Common myeloid progenitor, CD34-positive (primary cell): ENCODE results near the gene CRYZL1.
"Not testable (repeated sequence)": the region's sequence is repeated elsewhere in the genome, so short reads cannot be mapped to it uniquely, and the experiment has no call there.

Source experiments
- CTCF ChIA-PET: fragments of 350-600 bp; sonication (Branson Sonifier 250); formaldehyde crosslinking; loops from one replicate; lab custom pipeline; 2021; ENCODE audit warnings: antibody characterized with exemption; lab: Charles Lee
- POLR2A ChIA-PET: fragments of 350-600 bp; sonication (Branson Sonifier 250); formaldehyde crosslinking; loops from one replicate; lab custom pipeline; 2021; ENCODE audit warnings: antibody characterized with exemption; lab: Charles Lee
- DNase-seq, 3 donors: peaks; one replicate each; pipeline versions ENCODE4 v3.0.0 to v3.0.0-alpha.2; 2013
- H3K27ac ChIP-seq, 2 experiments: 1 replicate in 1 of 2; 2 replicates in 1 of 2; pipeline ENCODE4 v1.7.0; 2013; ENCODE audit warnings: inconsistent platforms in 2 of 2, low read length in 2 of 2, mild to moderate bottlenecking in 2 of 2, low read depth in 1 of 2, moderate library complexity in 1 of 2; ENCODE audit not compliant: severe bottlenecking in 2 of 2, insufficient read depth in 1 of 2, poor library complexity in 1 of 2
- H3K27me3 ChIP-seq, 5 experiments: replicated peaks in 2 of 5; 1 replicate in 3 of 5; 2 replicates in 2 of 5; pipeline versions ENCODE4 v1.6.1 to v1.7.0; 2013; ENCODE audit warnings: low read length in 4 of 5, mild to moderate bottlenecking in 2 of 5, moderate library complexity in 2 of 5, inconsistent platforms in 1 of 5; ENCODE audit not compliant: insufficient read depth in 5 of 5, control insufficient read depth in 4 of 5
- H3K36me3 ChIP-seq, 4 experiments: 1 replicate in 2 of 4; 2 replicates in 2 of 4; pipeline versions ENCODE4 v1.6.1 to v1.7.0; 2013; ENCODE audit warnings: low read length in 3 of 4, control low read depth in 1 of 4, mild to moderate bottlenecking in 1 of 4; ENCODE audit not compliant: control insufficient read depth in 4 of 4, insufficient read depth in 4 of 4
- H3K4me1 ChIP-seq, 4 experiments: 1 replicate in 3 of 4; 2 replicates in 1 of 4; pipeline versions ENCODE4 v1.6.1 to v1.7.1; 2013; ENCODE audit warnings: low read length in 3 of 4, mild to moderate bottlenecking in 3 of 4, control low read depth in 1 of 4, inconsistent platforms in 1 of 4, moderate library complexity in 1 of 4; ENCODE audit not compliant: control insufficient read depth in 4 of 4, insufficient read depth in 4 of 4; ENCODE audit errors: control extremely low read depth in 1 of 4
- H3K4me3 ChIP-seq, 7 experiments: 1 replicate in 4 of 7; 2 replicates in 3 of 7; pipeline versions ENCODE4 v1.5.1 to v1.7.0; 2013; ENCODE audit warnings: mild to moderate bottlenecking in 7 of 7, low read length in 6 of 7, moderate library complexity in 6 of 7, inconsistent platforms in 2 of 7, low read depth in 2 of 7, control low read depth in 1 of 7; ENCODE audit not compliant: insufficient read depth in 4 of 7, control insufficient read depth in 1 of 7; ENCODE audit errors: extremely low read depth in 1 of 7
- H3K9me3 ChIP-seq, 5 experiments: 1 replicate in 4 of 5; 2 replicates in 1 of 5; pipeline versions ENCODE4 v1.6.1 to v1.7.1; 2013; ENCODE audit warnings: low read length in 4 of 5, mild to moderate bottlenecking in 2 of 5, inconsistent platforms in 1 of 5, low read depth in 1 of 5, moderate library complexity in 1 of 5; ENCODE audit not compliant: control insufficient read depth in 4 of 5, insufficient read depth in 2 of 5; ENCODE audit errors: control extremely low read depth in 1 of 5
- WGBS: methylation state at CpG from one replicate; pipeline ENCODE4 v1.1.5; 2013; ENCODE audit not compliant: insufficient coverage; 5-methylcytosine and 5-hydroxymethylcytosine counted together

CRYZL1 gene

GRCh38 chr21:33584455-33584854 is 57.1 kb downstream of the CRYZL1 start:
- peaks cover 4 to 16% (median 11%) of the 10 kb centered on the region in 4 experiments for H3K4me1 ChIP-seq
- no peaks in the 10 kb centered on the region for H3K9me3 ChIP-seq
- H3K4me3 ChIP-seq, result no peak overlapping the region
- ChIA-PET POLR2A (no interaction called here), CTCF (interaction anchor here (2.9 kb wide), 1 partner anchor 22 kb away, joined by 15 read pairs; no protein-coding TSS in a partner anchor)
- WGBS, result no CpG with 5 or more reads among the region's 3 CpGs
- DNase-seq, result no peak
- no peaks in the 10 kb centered on the region for H3K27me3 ChIP-seq
- H3K27ac ChIP-seq, result no peak overlapping the region
- peaks cover 0 to 37% (median 4%) of the 10 kb centered on the region in 4 experiments for H3K36me3 ChIP-seq

DNA sequence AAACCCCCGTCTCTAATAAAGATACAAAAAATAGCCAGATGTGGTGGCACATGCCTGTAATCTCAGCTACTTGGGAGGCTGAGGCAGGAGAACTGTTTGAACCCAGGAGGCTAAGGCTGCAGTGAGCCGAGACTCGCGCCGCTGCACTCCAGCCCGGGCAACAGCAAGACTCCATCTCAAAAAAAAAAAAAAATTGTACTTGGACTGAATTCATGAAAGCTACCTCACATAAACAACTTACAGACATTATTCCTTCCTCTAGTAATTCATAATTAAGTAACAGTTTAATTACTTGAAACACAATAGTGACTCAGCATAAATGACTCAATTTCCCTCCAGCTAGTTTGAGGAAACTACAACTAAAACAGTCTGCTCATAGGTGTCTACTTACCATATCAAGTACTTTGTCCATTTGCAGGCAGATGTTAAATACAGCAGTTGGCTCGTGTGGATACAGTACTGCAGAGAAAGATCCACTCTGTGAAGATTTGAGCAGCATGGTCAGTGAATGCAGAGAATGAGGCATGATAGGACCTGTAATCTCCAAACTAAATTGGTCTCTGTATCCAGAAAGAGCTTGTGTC is 62.5 kb downstream of the CRYZL1 start:
- peak overlapping the region in 1 of 2 experiments; percentile 68 for H3K27ac ChIP-seq
- CTCF ChIA-PET, result interaction anchor here (0.7 to 1.0 kb wide), 2 partner anchors 10 to 16 kb away, joined by 3 read pairs; no protein-coding TSS in a partner anchor
- 64% methylated on average over 2 of the region's 7 CpGs for WGBS
- no peak overlapping the region for H3K4me3 ChIP-seq
- H3K4me1 ChIP-seq, result peaks cover 0 to 5% (median 3%) of the 10 kb centered on the region in 4 experiments
- no peaks in the 10 kb centered on the region for H3K27me3 ChIP-seq
- DNase-seq, result peak; percentile 18 to 57 (median 48)
- H3K9me3 ChIP-seq, result no peaks in the 10 kb centered on the region
- POLR2A ChIA-PET, result no interaction called here
- H3K36me3 ChIP-seq, result peaks cover 10 to 47% (median 24%) of the 10 kb centered on the region in 4 experiments

GRCh38 chr21:33578214-33578613 is 63.3 kb downstream of the CRYZL1 start:
- H3K4me1 ChIP-seq, result peaks cover 0 to 5% (median 3%) of the 10 kb centered on the region in 4 experiments
- peaks cover 12 to 55% (median 30%) of the 10 kb centered on the region in 4 experiments for H3K36me3 ChIP-seq
- no peak for DNase-seq
- no CpG with 5 or more reads among the region's 2 CpGs for WGBS
- CTCF ChIA-PET, result interaction anchor here (1.0 to 1.6 kb wide), 2 partner anchors 28 to 122 kb away, joined by 3 to 5 read pairs; no protein-coding TSS in a partner anchor
- no peak overlapping the region for H3K4me3 ChIP-seq
- H3K27ac ChIP-seq, result peak overlapping the region in 1 of 2 experiments; percentile 25
- H3K9me3 ChIP-seq, result no peaks in the 10 kb centered on the region
- POLR2A ChIA-PET, result interaction anchor here (0.6 kb wide), 2 partner anchors 12 to 16 kb away, joined by 3 to 5 read pairs; no protein-coding TSS in a partner anchor
- H3K27me3 ChIP-seq, result no peaks in the 10 kb centered on the region

- H3K9me3 ChIP-seq, H3K27ac ChIP-seq, H3K4me3 ChIP-seq, H3K27me3 ChIP-seq, H3K4me1 ChIP-seq, DNase-seq: not testable (repeated sequence)
- ChIA-PET CTCF (interaction anchor here (1.6 kb wide), 1 partner anchor 29 kb away, joined by 5 read pairs; no protein-coding TSS in a partner anchor), POLR2A (interaction anchor here (0.7 kb wide), 1 partner anchor 97 kb away, joined by 4 read pairs; the partner anchor contains the start of gene TMEM50B)
- no CpG with 5 or more reads among the region's 2 CpGs for WGBS
- H3K36me3 ChIP-seq, result peaks cover 17 to 60% (median 40%) of the 10 kb centered on the region in 4 experiments
These were observed 64.8 kb downstream of the CRYZL1 start for GRCh38 chr21:33576741-33577141.

- WGBS, result no CpG with 5 or more reads among the region's 3 CpGs
- CTCF ChIA-PET, result interaction anchor here (0.6 to 0.7 kb wide), 2 partner anchors 82 to 313 kb away, joined by 3 read pairs; no protein-coding TSS in a partner anchor
- H3K27me3 ChIP-seq, result no peaks in the 10 kb centered on the region
These were observed 69.2 kb downstream of the CRYZL1 start for GRCh38 chr21:33572350-33572749.

GRCh38 chr21:33569991-33570390 is 71.5 kb downstream of the CRYZL1 start:
- POLR2A ChIA-PET, result interaction anchor here (0.6 kb wide), 1 partner anchor 30 kb away, joined by 3 read pairs; no protein-coding TSS in a partner anchor
- H3K27ac ChIP-seq, result no peak overlapping the region
- no peaks in the 10 kb centered on the region for H3K9me3 ChIP-seq

More at GRCh38 chr21:33572350-33572749, 69.2 kb downstream of the CRYZL1 start:
- no peaks in the 10 kb centered on the region for H3K4me1 ChIP-seq
- H3K4me3 ChIP-seq, result no peak overlapping the region
- POLR2A ChIA-PET, result interaction anchor here (1.0 kb wide), 1 partner anchor 16 kb away, joined by 3 read pairs; the partner anchor contains the start of gene DONSON
- peak overlapping the region in 1 of 2 experiments; percentile 54 for H3K27ac ChIP-seq
- DNase-seq, result no peak
- H3K36me3 ChIP-seq, result peaks cover 28 to 83% (median 56%) of the 10 kb centered on the region in 4 experiments
- no peaks in the 10 kb centered on the region for H3K9me3 ChIP-seq

More at GRCh38 chr21:33569991-33570390, 71.5 kb downstream of the CRYZL1 start:
- Histone ChIP-seq H3K36me3 (peaks cover 28 to 74% (median 50%) of the 10 kb centered on the region in 4 experiments), H3K27me3 (no peaks in the 10 kb centered on the region), H3K4me1 (no peaks in the 10 kb centered on the region), H3K4me3 (no peak overlapping the region)
- 100% methylated on average over 2 of the region's 5 CpGs for WGBS
- no peak for DNase-seq
- CTCF ChIA-PET, result interaction anchor here (1.2 kb wide), 1 partner anchor 14 kb away, joined by 4 read pairs; no protein-coding TSS in a partner anchor
